GM13976 (cell line): ENCODE data around the gene RAD51B.

Experiments
- DNase-seq: peaks from one replicate; pipeline ENCODE4 v3.0.0; 2012; ENCODE audit warnings: low spot score
- in situ Hi-C: fragments of 300-500 bp; cut with MboI; formaldehyde crosslinking; loops from one replicate; pipeline ENCODE4 v1.12.0; 2022; ENCODE audit warnings: low sequenced_read_pairs, mixed read lengths, inconsistent platforms; ENCODE audit not compliant: unreplicated experiment
- TF ChIP-seq, protein P1 (sequence below): IDR thresholded peaks from 2 replicates; pipeline ENCODE4 v1.5.1; 2012; ENCODE audit warnings: borderline replicate concordance, mild to moderate bottlenecking; ENCODE audit not compliant: insufficient read depth; ENCODE audit errors: extremely low read depth, missing control alignments, control extremely low read depth

RAD51B gene

DNA sequence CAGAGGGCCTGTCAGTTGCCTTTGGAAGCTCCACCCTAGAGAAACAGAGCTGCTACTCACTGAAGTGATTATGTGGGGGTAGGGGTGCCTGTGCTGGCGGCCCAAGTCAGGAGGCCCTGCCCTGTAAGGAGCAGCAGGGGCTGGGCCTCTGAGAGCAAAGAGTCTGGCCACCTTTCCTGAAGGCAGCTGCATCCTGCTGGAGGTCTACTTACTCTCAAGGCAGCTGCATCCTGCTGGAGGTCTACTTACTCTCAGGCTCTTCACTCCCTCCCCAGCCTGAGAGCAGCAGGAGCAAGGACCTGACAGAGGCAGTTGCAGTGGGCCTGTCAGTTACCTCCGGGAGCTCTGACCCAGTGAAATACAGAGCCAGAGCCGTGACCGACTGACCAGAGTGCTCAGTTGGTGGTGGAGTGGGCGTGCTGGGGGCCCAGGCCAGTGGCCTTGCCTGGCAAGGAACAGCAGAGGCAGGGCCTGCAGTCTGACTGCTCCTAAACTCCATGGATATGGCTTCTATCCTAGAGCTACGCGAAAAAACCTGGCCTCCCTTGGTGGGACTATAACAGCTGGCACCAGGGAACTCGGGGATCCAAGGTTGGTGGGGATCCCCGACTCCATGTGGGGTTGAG lies 32.3 kb downstream of the RAD51B start:
- no peak for DNase-seq
- in situ Hi-C loops, result no loop called here
- TF ChIP-seq, protein P1, sequence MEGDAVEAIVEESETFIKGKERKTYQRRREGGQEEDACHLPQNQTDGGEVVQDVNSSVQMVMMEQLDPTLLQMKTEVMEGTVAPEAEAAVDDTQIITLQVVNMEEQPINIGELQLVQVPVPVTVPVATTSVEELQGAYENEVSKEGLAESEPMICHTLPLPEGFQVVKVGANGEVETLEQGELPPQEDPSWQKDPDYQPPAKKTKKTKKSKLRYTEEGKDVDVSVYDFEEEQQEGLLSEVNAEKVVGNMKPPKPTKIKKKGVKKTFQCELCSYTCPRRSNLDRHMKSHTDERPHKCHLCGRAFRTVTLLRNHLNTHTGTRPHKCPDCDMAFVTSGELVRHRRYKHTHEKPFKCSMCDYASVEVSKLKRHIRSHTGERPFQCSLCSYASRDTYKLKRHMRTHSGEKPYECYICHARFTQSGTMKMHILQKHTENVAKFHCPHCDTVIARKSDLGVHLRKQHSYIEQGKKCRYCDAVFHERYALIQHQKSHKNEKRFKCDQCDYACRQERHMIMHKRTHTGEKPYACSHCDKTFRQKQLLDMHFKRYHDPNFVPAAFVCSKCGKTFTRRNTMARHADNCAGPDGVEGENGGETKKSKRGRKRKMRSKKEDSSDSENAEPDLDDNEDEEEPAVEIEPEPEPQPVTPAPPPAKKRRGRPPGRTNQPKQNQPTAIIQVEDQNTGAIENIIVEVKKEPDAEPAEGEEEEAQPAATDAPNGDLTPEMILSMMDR, result no peak

DNA sequence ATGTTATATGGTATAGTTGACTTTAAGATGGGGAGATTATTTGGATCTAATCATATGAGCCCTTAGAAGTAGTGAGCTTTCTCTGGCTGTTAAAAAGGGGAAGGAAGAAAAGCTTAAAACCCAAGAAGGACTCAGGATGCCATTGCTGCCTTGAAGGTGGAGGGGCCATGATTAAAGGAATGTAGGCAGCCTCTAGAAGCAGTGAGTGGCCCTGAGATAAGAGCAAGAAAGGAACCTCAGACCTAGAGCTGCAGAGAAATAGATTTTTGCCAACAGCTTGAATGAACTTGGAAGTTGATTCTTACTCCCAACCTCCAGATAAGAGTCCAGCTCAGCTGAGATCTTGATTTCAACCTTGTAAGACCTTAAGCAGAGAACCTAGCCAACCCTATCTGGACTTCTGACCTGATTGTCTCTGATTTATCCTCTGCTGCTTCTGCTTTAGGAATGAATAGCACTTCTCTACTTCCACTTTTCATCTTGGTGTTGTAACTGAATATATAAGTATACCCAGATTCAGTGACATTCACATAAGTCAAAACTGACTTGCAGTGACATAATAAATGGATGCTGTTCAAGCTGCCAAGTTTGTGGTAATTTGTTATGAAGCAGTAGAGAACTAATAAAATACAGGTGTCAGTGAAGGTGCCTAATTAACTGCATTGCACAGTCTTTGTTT lies 33.5 kb downstream of the RAD51B start:
- no peak for DNase-seq
- TF ChIP-seq, protein P1, result no peak
- in situ Hi-C loops, result no loop called here

DNA sequence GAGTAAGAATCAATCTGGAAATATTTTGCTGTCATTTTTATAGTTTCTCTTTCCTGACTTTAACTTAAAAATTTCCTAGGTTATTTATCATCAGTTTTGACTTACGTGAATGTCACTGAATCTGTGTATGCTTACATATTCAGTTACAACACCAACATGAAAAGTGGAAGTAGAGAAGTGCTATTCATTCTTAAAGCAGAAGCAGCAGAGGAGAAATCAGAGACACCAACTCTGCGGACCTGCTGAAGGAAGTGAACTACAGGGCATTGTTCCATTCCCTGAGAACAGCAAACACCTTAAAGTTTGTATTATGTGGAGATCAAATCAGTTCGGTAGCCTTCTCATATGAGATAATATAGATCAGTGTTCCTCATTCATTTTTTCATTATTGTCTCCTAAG lies 34.1 kb downstream of the RAD51B start:
- TF ChIP-seq, protein P1, result no peak
- in situ Hi-C loops, result no loop called here
- DNase-seq, result peak; percentile 37

DNA sequence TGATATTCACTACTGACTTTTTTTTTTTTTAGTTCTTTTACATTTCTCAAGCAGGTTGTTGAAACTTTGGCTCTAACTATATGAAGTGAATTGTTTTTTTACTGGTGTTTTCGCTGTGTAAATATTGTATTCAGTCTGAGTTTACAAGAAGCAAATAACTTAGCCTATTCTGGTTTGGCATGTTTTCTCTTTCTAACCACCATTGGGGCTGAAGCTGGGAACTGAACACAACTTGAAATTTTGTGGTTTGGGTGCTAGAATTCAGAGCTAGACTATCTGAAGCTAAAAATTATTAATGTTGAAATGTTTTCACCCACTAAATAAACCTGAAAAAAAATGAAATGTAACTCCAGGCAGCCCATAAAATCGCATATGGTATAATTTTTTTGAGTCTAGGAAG lies 37.2 kb downstream of the RAD51B start:
- in situ Hi-C loops, result no loop called here
- no peak for DNase-seq
- TF ChIP-seq, protein P1, result no peak

DNA sequence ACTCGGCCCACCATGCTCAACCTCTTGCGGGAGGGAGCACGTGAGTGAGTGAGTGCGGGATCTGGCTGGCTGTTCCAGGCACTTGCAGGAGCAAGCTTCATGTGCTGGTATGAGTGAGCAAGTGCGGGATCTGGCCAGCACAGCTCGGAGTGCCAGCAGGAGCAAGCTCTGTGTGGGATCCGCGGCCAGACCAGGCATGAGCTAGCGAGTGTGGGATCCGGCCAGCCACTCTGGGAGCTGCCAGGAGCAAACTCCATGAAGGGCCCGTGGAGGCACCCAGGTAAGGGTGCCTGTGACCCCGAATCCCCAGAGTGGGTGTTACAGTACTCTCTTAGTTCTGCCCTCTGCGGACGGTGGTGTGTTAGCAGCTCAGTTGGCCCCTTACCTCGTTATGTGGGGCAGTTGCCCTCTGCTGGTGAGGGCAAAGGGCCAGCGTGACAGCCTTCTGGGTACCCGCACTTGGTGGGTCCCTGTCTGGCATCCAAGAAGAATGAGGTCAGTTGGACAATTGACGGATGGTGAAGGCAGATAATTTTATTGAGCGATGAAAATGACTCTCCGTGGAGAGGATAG lies 38.3 kb downstream of the RAD51B start:
- in situ Hi-C loops, result no loop called here

DNA sequence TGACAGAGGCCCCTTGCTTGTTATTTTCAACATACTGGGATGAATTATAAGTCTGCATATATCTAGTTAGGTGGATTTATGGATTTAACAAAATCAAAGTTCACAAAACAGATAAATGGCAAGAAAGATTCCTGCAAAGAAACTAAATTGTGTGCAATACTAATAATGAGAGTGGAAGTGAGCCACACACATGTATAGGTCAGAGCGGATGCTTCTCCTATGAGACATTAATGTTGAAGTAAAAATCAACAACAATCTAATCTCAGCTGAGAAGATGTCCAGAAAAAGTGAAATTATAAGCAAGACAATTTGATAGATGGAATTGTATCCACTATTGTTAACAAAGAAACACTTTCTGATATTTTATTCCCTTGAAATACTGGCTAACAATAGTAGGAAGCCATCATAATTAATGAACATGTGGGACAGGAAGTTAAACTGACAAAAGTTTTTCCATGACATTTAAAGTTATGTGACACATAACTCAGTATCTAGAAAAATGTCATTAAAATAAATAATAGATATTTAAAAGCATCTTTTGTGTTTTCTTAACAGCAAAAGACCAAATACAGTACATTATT lies 39.7 kb downstream of the RAD51B start:
- in situ Hi-C loops, result no loop called here
- no peak for DNase-seq
- TF ChIP-seq, protein P1, result no peak

More for the DNA sequence above, 38.3 kb downstream of the RAD51B start:
- no peak for DNase-seq
- TF ChIP-seq, protein P1, result no peak
